Right forelimb (tissue), 1 donor: ENCODE data around the gene TLX2.
"Not testable (repeated sequence)": the region's sequence is repeated elsewhere in the genome, so short reads cannot be mapped to it uniquely, and the experiment has no call there.

Experiments used
- DNase-seq: peaks from one replicate; pipeline ENCODE4 v3.0.0-alpha.2; 2018

Gene TLX2

DNA sequence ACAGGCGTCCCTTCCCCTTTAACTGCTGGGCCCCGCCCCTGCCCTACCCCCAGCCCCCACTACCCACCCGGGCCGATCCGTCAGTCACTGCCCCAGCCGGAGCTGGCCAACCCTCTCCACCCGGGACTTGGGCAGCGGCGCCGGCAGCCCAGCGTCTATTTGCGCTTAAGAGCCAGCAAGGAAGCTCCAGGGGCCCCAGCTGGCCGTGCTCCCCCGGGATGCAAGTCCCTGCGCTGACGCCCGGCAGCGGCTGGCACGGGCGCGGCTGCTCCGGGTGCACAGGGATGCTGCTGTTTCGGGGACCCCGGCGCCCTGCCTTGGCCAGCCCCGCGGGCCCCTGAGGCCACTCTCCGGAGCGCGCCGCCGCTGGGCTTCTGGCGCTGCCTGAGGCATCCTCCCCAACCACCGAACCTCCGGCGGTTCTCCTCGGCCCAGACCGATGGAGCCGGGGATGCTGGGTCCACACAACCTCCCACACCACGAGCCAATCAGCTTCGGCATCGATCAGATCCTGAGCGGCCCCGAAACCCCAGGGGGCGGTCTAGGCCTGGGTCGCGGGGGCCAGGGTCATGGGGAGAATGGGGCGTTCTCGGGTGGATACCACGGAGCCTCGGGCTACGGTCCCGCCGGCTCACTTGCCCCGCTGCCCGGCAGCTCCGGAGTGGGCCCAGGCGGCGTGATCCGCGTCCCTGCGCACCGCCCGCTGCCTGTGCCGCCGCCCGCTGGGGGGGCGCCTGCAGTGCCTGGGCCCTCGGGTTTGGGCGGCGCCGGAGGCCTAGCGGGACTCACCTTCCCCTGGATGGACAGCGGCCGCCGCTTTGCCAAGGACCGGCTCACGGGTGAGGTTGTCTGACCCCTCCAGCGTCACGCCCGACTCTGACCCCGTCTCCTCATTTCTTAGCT is at the start of gene TLX2:
TSS of gene TLX2 (plus strand) at position 83 of the 903 bp plus-strand sequence. CDS start at position 440, 357 bp downstream.
- DNase-seq = no peak

DNA sequence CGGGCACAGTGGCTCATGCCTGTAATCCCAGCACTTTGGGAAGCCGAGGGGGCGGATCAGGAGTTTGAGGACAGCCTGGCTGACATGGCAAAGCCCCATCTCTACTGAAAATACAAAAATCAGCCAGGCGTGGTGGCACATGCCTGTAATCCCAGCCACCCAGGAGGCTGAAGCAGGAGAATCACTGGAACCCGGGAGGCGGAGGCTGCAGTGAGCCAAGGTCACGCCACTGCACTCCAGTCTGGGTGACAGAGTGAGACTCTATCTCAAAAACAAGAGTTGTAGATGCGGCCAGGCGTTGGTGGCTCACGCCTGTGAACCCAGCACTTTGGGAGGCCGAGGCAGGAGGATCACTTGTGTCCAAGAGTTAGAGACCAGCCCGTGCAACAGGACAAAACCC is 43.5 kb upstream of the TLX2 start:
- DNase-seq = not testable (repeated sequence)

DNA sequence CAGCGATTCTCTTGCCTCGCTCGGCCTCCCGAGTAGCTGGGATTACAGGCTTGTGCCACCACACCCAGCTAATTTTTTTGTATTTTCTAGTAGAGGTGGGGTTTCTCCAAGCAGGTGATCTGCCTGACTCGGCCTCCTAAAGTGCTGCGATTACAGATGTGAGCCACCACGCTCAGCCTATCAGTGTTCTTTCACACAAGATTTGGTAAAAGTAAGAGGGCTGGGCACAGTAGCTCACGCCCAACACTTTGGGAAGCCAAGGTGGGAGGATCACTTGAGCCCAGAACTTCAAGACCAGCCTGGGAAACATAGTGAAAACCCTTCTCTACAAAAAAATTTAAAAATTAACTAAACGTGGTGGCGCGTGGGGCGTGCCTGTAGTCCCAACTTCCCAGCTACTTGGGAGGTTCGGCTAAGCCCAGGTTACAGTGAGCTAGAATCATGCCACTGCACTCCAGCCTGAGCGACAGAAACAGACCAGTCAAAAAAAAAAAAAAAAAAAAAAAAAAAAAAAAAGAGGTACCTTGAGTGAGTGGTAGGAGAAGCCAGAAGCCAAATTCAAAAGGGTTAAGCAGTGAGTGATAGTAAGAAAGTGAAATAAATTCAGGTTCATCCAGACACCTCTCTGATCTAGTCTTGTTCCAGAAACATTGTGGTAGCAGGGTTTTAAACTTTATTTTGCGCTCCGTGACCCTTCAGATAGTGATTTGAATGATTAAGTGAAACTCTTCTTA is 42.8 kb upstream of the TLX2 start:
- no peak for DNase-seq

DNA sequence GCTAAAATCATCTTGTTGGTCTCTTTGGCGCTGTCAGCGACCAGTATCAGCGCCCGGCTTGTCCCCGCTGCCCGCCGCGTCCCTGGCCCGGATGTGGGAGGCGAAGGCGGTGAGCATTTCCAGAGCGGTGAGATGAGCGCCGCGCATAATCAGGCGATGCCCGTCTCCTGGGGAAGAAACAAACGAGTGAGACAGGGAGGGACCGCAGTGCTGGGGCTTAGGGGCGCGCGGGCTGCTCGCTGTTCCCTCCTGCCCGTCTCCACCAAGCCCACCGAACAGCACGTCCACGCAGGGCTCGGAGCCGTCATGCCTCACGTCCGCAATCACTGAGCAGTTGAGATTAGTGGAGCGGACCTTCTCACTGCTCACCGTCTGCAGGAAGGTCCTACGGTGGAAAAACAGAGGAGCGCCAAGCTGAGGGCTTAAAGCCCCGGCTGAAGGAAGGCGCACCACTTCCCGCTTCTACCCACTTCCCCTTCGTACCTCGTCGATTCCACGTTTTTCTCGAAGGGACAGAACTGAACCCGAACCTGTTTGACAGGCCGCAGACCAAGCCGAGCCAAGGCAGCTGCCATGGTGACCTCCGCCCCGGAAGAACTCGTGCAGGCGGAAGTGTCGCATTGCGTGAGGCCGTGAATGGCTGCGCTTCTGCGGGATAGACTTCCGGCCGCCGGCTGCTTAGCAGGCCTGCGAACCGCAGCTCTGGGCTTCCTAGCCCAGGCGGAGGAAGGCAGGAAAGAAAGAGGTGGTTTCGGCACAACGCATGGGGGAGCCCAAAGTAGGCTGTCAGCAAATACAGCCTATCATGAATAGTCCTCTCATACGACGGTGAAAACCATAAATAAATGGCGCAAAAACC is 41.9 kb upstream of the TLX2 start, which contains the start of gene MRPL53:
TSS of gene MRPL53 (minus strand) at position 595 of the 859 bp plus-strand sequence. CDS start at position 575, 20 bp downstream.
- peak; percentile 98 for DNase-seq

DNA sequence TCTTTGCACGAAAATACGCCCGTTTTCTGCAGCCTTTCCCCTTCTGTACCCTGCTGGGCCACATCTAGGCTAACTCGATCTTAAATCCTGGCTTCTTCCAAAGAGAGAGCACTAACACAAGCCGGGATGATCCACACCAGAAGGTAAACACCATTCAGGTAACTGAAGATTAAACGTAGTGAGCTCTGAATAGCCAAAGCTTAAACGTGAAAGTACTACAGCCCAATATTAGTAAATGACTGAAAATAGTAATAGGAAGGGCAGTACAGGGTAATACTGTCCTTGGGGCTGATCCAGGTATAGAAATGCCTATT is 41.3 kb upstream of the TLX2 start:
- no peak for DNase-seq

DNA sequence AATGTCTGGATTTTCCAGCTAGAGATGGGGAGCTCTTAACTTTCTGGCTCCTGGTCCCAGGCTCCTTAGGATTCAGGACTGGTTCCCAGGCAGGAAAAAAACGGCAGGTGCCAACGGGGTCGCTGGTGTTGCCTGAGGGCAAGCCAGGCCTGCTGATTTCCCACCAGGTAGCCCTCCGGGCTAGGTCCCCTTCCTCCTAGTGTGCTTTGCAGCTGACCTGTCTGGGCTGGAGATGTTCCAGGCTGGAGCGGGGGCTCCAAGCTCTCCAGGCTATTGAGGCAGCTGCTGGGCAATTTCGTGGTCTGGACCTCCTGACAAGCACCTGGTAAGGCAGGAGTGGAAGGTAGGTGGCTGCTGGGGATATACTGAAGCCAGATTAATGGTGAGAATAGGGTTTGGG is 39.8 kb upstream of the TLX2 start:
- DNase-seq = no peak

DNA sequence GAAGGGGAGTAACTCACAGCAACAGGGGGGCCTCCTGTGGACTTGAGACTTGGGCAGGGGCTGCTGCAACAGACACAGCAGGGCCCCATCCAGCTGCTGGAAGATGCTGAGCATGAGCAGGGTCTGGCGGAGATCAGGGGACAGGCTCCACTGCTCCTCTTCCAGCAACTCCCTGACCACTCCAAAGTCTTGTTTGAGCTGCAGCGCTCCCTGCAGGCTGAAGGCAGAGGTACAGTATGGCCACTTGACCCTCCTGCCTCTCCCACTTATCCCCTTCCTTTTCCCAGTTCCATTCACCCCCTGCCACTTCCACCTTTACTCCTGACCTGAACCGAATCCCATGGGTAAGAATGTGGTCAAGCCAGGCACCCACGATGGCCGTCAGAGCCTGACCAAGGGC is 39.4 kb upstream of the TLX2 start:
- no peak for DNase-seq

DNA sequence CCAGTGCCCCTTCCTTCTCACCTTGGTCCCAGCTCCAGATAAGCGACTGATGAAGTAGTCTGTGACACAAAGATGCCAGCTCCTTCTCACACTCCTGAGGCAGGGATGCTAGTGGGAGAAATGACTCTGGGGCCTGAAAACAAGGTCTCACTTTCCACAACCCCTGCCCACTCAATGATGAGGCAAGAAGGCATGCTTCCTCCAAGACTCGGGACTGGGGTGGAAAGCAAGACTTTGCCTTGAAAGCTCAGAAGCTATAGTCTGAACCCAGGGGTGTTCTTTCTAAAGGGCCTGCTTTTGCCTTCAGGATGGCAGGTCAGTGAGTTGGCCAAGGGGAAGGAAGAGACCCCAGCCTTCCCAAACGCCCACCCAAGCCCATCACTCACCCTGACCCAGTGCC is 32.8 kb upstream of the TLX2 start:
- DNase-seq = no peak

DNA sequence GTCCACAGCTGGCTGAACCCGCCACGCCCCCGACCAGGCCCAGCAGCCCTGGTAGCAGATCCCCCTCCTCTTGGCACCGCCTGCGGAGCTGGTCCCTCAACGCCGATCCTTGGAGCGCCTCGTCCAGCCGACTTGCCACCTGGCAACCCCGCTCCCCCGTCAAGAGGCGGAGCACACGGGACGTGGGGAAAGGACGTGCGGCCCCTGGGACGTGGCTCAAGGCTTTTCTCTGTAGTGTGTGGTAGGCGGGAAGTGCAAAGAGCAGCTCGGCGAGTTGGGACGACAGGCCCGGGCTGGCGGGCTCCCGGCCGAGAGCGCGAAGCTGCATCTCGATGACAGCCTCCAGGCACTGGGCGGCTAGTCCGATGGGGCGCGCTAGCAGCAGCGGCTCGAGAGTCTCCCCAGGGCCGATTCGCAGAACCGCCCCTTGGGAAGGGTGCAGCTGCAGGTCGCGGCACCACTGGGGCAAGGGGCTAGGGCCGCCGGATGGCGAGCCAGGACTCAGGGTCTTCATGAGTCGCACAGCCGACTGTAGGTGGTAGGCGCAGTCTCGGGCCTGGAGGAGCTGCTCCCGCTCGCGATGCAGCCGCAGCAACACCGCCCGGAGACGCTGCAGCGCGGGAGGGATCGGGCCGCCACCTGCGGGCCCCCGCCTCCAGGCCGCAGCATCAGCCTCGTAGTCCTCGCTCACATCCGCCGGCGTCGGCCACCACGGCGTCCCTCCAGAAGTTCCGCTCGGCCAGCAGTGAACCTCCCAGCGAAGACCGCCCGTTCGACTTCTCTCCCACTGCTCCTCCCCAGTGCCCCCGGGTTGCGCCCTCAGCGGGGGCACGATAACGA is 32.1 kb upstream of the TLX2 start:
- no peak for DNase-seq

DNA sequence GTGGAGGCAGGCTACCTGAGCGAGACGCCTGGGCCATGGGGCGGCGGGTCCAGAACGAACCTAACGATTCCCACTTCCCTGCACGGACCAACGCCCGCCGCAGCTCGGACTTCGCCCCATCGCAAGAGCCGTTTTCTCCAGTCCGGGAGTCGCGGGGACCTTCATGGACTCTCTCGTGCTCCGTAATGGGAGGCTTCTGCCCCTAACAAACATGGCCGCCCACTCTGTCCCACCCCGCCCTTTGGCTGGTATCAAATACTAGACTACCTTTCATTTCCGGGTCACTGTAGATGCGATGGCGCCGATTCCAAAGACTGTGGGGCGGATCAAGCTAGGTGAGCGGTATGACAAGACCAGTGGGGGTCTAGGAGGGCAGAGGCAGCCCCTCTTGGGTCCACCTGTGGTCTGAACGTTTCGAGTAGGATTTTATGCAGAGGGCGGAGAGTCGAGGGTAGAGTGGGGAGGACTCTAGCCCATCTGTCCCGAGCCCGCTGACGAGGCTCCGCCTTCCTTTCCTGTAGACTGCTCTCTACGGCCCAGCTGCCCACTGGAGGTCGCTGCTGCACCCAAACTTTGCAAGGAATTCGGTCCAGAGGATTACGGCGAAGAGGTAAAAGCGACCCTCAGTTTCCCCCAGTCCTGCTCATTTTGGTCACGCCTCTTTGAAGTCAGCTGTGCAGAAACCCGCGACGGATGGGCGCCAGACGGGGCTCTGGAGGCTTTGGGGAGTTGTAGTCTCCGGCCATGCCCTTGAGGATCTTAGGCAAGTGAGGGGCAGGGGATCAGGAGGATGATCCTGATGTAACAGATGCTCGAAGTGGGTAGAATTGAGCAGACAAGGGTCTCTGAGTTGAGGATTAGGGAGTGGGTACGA is 31.2 kb upstream of the TLX2 start, which contains the start of the genes CCDC142 and TTC31:
TSS of gene CCDC142 (minus strand) at position 198 of the 874 bp plus-strand sequence. CDS start at position 37, 161 bp downstream.
TSS of gene TTC31 (plus strand) at position 281 of the 874 bp plus-strand sequence. CDS start at position 296, 15 bp downstream.
- DNase-seq = peak; percentile 96

DNA sequence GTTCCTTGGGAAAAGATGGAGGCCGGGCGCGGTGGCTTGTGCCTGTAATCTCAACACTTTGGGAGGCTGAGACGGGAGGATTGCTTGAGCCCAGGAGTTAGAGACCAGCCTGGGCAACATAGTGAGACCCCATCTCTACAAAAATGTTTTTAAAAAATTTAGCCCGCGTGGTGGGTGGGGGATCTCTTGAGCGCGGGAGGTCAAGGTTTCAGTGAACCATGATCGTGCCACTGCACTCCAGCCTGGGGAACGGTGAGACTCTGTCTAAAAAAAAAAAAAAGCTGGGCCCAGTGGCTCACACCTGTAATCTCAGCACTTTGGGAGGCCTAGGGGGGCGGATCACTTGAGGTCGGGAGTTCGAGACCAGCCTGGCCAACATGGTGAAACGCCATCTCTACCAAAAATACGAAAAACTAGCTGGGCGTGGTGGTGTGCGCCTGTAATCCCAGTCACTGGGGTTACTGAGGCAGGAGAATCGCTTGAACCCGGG is 30.5 kb upstream of the TLX2 start:
- DNase-seq = not testable (repeated sequence)

DNA sequence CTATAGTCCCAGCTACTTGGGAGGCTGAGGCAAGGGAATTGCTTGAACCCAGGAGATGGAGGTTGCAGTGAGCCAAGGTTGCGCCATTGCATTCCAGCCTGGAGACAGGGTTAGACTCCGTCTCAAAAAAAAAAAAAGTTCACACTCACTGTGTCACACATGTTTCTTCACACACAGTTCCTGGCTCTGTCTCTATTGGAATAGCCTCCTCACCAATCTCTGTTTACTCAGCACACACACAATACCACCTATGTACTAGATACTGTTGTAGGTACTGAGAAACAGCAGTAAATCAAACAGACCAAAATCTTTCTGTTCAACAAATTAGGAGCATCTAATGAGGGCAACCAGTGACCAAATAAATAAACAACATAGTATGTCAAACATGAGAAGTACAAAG is 28.1 kb upstream of the TLX2 start:
- DNase-seq = no peak

DNA sequence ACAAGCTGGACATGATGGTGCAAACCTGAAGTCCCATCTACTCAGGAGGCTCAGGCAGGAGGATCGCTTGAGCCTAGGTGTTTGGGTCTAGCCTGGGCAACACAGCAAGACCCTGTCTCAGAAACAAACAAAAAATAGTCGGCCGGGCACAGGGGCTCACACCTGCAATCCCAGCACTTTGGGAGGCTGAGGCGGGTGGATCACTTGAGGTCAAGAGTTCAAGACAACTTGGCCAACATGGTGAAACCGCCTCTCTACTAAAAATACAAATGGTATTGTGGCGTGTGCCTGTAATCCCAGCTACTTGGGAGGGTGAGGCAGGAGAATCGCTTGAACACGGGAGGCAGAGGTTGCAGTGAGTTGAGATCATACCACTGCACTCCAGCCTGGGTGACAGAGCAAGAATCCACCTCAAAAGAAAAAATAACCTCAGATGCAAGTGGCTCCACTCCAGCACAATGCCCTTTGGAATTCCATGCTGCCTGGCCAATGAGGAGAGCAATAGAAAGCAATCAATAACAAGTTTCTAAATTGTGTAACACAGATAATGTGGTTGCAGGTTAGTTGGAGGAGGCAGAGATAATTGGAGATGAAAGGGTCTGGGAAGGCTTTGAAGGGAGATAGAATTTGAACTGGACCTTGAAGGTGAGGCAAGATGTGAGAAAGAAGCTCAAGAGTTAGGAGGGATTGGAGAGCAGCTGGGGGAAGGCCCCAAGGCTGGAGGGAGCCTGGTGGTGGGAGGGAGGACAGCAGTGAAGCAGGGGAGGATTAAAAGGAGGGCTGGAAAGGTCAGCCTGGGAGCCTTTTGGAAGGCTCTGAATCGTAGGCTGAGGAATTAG is 25.4 kb upstream of the TLX2 start:
- DNase-seq = no peak

DNA sequence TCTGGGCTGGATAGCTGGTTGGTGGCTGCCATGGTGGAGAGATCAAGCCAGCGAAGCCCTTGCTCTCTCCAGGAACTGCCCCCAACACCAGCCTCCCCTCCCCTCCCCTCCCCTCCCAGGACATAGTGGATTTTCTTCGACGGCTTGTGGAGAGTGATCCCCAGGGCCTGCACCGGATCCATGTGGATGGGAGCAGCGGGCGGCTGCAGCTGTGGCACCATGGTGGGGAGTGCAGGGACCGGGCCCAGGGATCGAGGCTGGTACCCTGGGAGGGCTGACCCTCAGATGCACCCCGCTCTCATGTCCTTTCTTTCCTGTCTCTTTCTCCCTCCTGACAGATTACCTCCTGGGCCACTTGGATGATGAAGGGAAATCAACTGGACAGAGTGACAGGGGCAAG is 24.3 kb upstream of the TLX2 start:
- no peak for DNase-seq

DNA sequence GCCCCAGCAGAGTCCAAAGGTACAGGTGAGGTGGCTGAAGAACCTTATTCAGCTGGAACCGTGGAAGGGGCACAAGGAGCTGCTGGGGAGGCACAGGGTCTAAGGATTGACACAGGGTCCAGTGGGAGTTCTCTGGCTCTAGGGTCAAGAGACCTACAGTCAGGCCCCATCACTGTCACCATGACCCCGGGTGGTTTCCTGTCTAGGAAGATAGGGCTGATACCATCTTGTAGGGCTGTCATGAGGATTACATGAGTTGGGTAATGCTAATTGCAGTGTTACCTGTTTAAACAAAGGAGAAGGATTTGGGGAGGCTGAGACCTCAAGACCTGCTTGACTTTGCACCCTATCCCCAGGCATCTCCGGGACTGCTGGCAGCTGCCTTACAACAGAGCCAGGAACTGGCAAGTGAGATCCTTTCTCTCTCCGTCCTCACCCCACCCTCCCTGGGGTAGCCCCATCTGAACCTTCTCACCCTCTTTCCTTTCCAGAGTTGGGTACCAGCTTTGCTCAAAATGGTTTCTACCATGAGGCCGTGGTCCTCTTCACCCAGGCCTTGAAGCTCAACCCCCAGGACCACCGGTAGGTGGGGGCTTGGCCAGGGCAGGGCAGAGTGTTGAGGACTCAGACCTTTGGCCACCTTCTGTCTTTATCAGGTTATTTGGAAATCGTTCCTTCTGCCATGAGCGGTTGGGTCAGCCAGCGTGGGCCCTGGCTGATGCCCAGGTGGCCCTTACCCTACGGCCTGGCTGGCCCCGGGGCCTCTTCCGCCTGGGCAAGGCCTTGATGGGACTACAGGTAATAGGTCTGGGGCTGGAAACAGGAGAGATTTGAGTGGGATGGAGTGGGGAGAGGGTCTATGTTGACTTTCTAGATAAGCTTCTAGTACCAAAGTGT is 22.4 kb upstream of the TLX2 start:
- no peak for DNase-seq

DNA sequence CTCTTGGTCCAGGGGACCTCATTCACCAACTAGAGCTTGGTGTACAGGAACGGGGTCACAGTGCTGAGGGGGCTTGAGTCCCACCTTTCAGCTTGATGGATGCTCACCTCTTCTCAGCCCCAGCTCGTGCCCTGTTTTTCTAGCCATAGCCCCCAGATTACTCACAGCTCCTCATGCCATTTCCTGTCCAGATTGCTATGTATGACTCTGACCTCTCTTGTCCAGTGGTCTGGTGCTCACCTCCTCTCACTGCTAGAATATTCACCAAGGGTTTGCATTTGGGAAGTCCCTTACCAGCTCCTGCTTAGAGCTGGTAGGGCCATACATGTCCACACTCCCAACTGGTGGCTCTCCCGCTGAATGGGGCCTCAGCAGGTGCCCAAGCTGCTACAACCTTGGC is 20.7 kb upstream of the TLX2 start:
- no peak for DNase-seq

DNA sequence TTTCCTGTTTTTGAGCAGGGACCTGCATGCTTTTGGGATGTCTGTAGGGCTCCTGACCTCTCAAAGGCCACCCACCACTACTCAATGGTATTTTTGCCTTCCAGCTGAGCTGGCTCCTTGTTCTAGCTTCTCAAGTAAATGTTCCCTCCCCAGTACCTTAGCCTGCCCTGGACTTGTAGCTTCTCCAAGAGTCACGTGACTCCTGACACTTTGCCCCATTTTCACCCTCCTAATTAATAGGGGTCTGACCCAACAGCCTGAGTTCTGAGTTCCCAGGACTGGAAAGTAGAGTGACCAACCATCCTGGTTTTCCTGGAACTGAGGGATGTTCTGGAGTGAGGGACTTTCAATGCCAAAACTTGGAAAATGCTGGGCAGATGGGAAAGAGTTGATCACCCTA is 18.8 kb upstream of the TLX2 start:
- no peak for DNase-seq

DNA sequence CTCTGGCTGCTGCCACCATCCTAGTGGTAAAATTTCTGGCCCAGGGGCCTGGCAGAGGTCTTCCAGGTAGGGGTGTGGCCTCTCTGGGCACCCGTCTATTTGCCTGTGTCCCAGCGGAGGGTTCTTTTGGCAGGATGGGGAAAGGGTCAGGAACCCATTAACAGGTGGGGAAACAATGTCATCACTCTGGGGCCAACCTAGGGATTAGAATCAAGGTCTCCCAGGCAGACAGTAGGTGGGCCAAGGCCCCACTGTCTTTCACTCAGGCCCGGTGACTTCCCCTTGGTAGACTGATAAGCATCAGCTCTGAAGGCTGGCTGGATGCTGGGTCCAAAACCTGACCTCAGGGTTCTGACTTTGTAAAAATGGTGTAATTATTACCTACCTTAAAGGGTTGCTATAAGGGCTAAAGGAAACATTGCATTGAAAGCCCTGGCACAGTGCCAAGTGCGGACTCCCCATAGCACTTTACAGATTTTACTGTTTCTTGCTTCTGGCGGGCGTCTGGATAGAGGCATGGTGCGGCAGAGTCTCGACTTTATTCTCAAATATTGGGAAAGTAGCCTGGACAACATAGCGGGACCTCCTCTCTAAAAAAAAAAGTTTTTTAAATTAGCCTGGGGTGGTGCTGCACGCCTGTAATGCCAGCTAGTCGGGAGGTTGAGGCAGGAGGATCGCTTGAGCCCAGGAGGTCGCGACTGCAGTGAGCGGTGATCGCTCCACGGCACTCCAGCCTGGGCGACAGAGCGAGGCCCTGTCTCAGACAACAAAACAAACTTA is 17.1 kb upstream of the TLX2 start:
- DNase-seq = peak; percentile 56
